Liver (tissue), 9 donors: ENCODE results near the gene ACTN1. TPM values are rescaled to one million over a fixed set of nuclear protein-coding genes. Genes with fewer than 3 reads are reported as not detected.

ENCODE experiments used
- DNase-seq: peaks from one replicate; pipeline ENCODE4 v3.0.0-alpha.2; 2017; ENCODE audit warnings: low spot score
- H3K27ac ChIP-seq, 2 donors: one replicate each; pipeline ENCODE4 v1.7.0; 2013; ENCODE audit warnings: inconsistent platforms in 2 of 2, low read length in 2 of 2, control low read depth in 1 of 2, low read depth in 1 of 2, mild to moderate bottlenecking in 1 of 2
- H3K27me3 ChIP-seq, 4 donors: one replicate each; pipeline versions ENCODE4 v1.6.1 to v1.7.0; 2013; ENCODE audit warnings: low read length in 3 of 4, inconsistent platforms in 1 of 4, mild to moderate bottlenecking in 1 of 4, moderate library complexity in 1 of 4; ENCODE audit not compliant: control insufficient read depth in 4 of 4, insufficient read depth in 4 of 4
- H3K36me3 ChIP-seq, 4 donors: one replicate each; pipeline versions ENCODE4 v1.6.1 to v1.7.0; 2013; ENCODE audit warnings: low read length in 3 of 4, mild to moderate bottlenecking in 3 of 4, low read depth in 1 of 4, moderate library complexity in 1 of 4; ENCODE audit not compliant: control insufficient read depth in 4 of 4, insufficient read depth in 3 of 4
- H3K4me1 ChIP-seq, 4 donors: one replicate each; pipeline versions ENCODE4 v1.6.1 to v1.7.0; 2013; ENCODE audit warnings: low read length in 3 of 4, mild to moderate bottlenecking in 3 of 4, moderate library complexity in 1 of 4; ENCODE audit not compliant: control insufficient read depth in 4 of 4, insufficient read depth in 4 of 4
- H3K4me3 ChIP-seq, 3 donors: one replicate each; pipeline versions ENCODE4 v1.6.1 to v1.7.0; 2013; ENCODE audit warnings: low read length in 3 of 3, control low read depth in 1 of 3, low read depth in 1 of 3, mild to moderate bottlenecking in 1 of 3
- H3K9ac ChIP-seq, 2 donors: one replicate each; pipeline ENCODE4 v1.7.0; 2013; ENCODE audit warnings: low read length in 2 of 2, mild to moderate bottlenecking in 2 of 2, moderate library complexity in 2 of 2, control low read depth in 1 of 2, low read depth in 1 of 2
- H3K9me3 ChIP-seq, 4 donors: one replicate each; pipeline versions ENCODE4 v1.6.1 to v1.7.0; 2013; ENCODE audit warnings: low read length in 3 of 4; ENCODE audit not compliant: control insufficient read depth in 4 of 4
- ATF3 ChIP-seq: IDR thresholded peaks from 2 replicates; pipeline ENCODE4 v1.6.1; 2016; ENCODE audit warnings: antibody characterized with exemption
- CTCF ChIP-seq: fragments of 150-350 bp; IDR thresholded peaks from 2 replicates; pipeline ENCODE4 v1.5.1; 2017; ENCODE audit warnings: improper control_type of control experiment, low read depth, low read length; ENCODE audit not compliant: missing input control
- EGR1 ChIP-seq, 2 donors: IDR thresholded peaks; 2 replicates each; pipeline ENCODE4 v1.6.1; 2016 to 2018; ENCODE audit warnings: antibody characterized with exemption in 2 of 2, low read depth in 2 of 2
- FOXA1 ChIP-seq: IDR thresholded peaks from 2 replicates; pipeline ENCODE4 v1.6.1; 2016; ENCODE audit warnings: antibody characterized with exemption
- FOXA2 ChIP-seq: IDR thresholded peaks from 2 replicates; pipeline ENCODE4 v1.6.1; 2016; ENCODE audit warnings: antibody characterized with exemption
- GABPA ChIP-seq, 2 donors: IDR thresholded peaks in 1 of 2; conservative IDR thresholded peaks in 1 of 2; 2 replicates each; pipeline ENCODE4 v1.6.1; 2016; ENCODE audit warnings: antibody characterized with exemption in 2 of 2, mild to moderate bottlenecking in 1 of 2, moderate library complexity in 1 of 2
- HNF4A ChIP-seq, 2 donors: conservative IDR thresholded peaks; 2 replicates each; pipeline ENCODE4 v1.6.1; 2016; ENCODE audit warnings: antibody characterized with exemption in 2 of 2, mild to moderate bottlenecking in 2 of 2
- HNF4G ChIP-seq: IDR thresholded peaks from 2 replicates; pipeline ENCODE4 v1.6.1; 2016; ENCODE audit warnings: antibody characterized with exemption
- JUND ChIP-seq, 2 donors: IDR thresholded peaks; 2 replicates each; pipeline ENCODE4 v1.6.1; 2016; ENCODE audit warnings: antibody characterized with exemption in 2 of 2
- MAX ChIP-seq: IDR thresholded peaks from 2 replicates; pipeline ENCODE4 v1.6.1; 2016; ENCODE audit warnings: antibody characterized with exemption
- RAD21 ChIP-seq, 2 donors: IDR thresholded peaks; 2 replicates each; pipeline ENCODE4 v1.6.1; 2016; ENCODE audit warnings: antibody characterized with exemption in 2 of 2, mild to moderate bottlenecking in 2 of 2
- RXRA ChIP-seq, 2 donors: IDR thresholded peaks; 2 replicates each; pipeline ENCODE4 v1.6.1; 2017 to 2018; ENCODE audit warnings: antibody characterized with exemption in 2 of 2, mild to moderate bottlenecking in 1 of 2
- SP1 ChIP-seq: IDR thresholded peaks from 2 replicates; pipeline ENCODE4 v1.6.1; 2018; ENCODE audit warnings: antibody characterized with exemption, mild to moderate bottlenecking
- TAF1 ChIP-seq: conservative IDR thresholded peaks from 2 replicates; pipeline ENCODE4 v1.6.1; 2016; ENCODE audit warnings: antibody characterized with exemption, mild to moderate bottlenecking
- YY1 ChIP-seq: IDR thresholded peaks from 2 replicates; pipeline ENCODE4 v1.6.1; 2016; ENCODE audit warnings: antibody characterized with exemption, mild to moderate bottlenecking
- ZBTB33 ChIP-seq: IDR thresholded peaks from 2 replicates; pipeline ENCODE4 v1.6.1; 2016; ENCODE audit warnings: antibody characterized with exemption
- WGBS: extraction: QIAGEN DNeasy Blood & Tissue Kit; methylation state at CpG from one replicate; pipeline ENCODE4 v1.1.7; 2013; 5-methylcytosine and 5-hydroxymethylcytosine counted together
- polyA plus RNA-seq, 2 donors: library from polyadenylated mRNA; stranded (reverse) in 1 of 2; unstranded in 1 of 2; fragments of 200-250 nt in 1 of 2; fragments of >200 nt in 1 of 2; fragmentation: Nextera tagmentation in 1 of 2; extraction: Ambion mirVana in 1 of 2; gene quantifications; one replicate each; pipeline versions ENCODE4 v1.2.1 to v1.2.3, GENCODE V29; 2013 to 2015
- total RNA-seq, 2 donors: library from RNA; depleted of rRNA; stranded (reverse); fragments of >200 nt; gene quantifications; one replicate each; pipeline ENCODE4 v1.2.3, GENCODE V29; 2014
- donor health status: healthy.
- donor health status: healthy.
- donor health status: healthy.
- donor health status: healthy.
- donor health status: healthy.

Gene ACTN1
- total and polyA plus RNA-seq, 4 donors = 36.2 to 100 (median 63.1) TPM

GRCh38 chr14:68976160-68977067, 2.7 kb downstream of the ACTN1 start (continued):
- TF ChIP-seq FOXA1 = peak; percentile 7
- no peak for TF ChIP-seq SP1
- TF ChIP-seq ZBTB33 = no peak
- peak; percentile 42 for TF ChIP-seq YY1
- no peak for TF ChIP-seq GABPA (IDR thresholded peaks at IDR 0.05 in 1 of 2, conservative IDR thresholded peaks at IDR 0.05 in 1 of 2)
- no peak for TF ChIP-seq MAX
- no peak for TF ChIP-seq JUND (IDR thresholded peaks at IDR 0.05)
- TF ChIP-seq FOXA2 = no peak
- peak in 1 of 2 donors; percentile 22 for TF ChIP-seq RXRA (IDR thresholded peaks at IDR 0.05)

GRCh38 chr14:68975667-68976066, 3.4 kb downstream of the ACTN1 start:
- TF ChIP-seq TAF1 = no peak
- TF ChIP-seq GABPA (IDR thresholded peaks at IDR 0.05 in 1 of 2, conservative IDR thresholded peaks at IDR 0.05 in 1 of 2) = no peak
- TF ChIP-seq SP1 = no peak
- TF ChIP-seq HNF4G = no peak
- TF ChIP-seq RAD21 (IDR thresholded peaks at IDR 0.05) = no peak
- no peak for TF ChIP-seq EGR1 (IDR thresholded peaks at IDR 0.05; ENCODE audit: low read depth in 2 of 2)
- TF ChIP-seq FOXA1 = no peak
- TF ChIP-seq RXRA (IDR thresholded peaks at IDR 0.05) = no peak
- TF ChIP-seq ATF3 = no peak
- Histone ChIP-seq H3K4me3 (peak overlapping the region in 1 of 3 donors; percentile 22), H3K27me3 (no peaks in the 10 kb centered on the region), H3K27ac (peak overlapping the region in 1 of 2 donors; percentile 10), H3K9me3 (no peaks in the 10 kb centered on the region), H3K9ac (no peak overlapping the region), H3K36me3 (peaks cover 0 to 5% (median 3%) of the 10 kb centered on the region in 4 donors), H3K4me1 (peaks cover 19 to 41% (median 31%) of the 10 kb centered on the region in 4 donors)
- 62% methylated on average over 7 of the region's 7 CpGs for WGBS
- no peak for DNase-seq

- peaks cover 19 to 40% (median 31%) of the 10 kb centered on the region in 4 donors for H3K4me1 ChIP-seq
- peaks cover 0 to 5% (median 3%) of the 10 kb centered on the region in 4 donors for H3K36me3 ChIP-seq
- no peak for DNase-seq
- WGBS = 55% methylated on average over 6 of the region's 6 CpGs
- no peaks in the 10 kb centered on the region for H3K9me3 ChIP-seq
- no peak overlapping the region for H3K9ac ChIP-seq
- H3K27ac ChIP-seq = peak overlapping the region in 1 of 2 donors; percentile 10
- H3K4me3 ChIP-seq = no peak overlapping the region
- TF ChIP-seq HNF4A (conservative IDR thresholded peaks at IDR 0.05) (peak; percentile 26 to 48), SP1 (peak; percentile 12), CTCF (no peak), RAD21 (IDR thresholded peaks at IDR 0.05) (peak in 1 of 2 donors; percentile 40), HNF4G (no peak), RXRA (IDR thresholded peaks at IDR 0.05) (peak in 1 of 2 donors; percentile 38)
- no peaks in the 10 kb centered on the region for H3K27me3 ChIP-seq
Observed at GRCh38 chr14:68974759-68975347, 4.2 kb downstream of the ACTN1 start.
